HG02981 (cell line): Measurements from ENCODE around the gene CTBP1.

Source experiments
- ATAC-seq: cut with Tn5 transposase; IDR thresholded peaks from one replicate; pipeline ENCODE4 v1.9.1; 2021; ENCODE audit warnings: mild to moderate bottlenecking, moderate library complexity; ENCODE audit not compliant: unreplicated experiment

CTBP1 gene

DNA sequence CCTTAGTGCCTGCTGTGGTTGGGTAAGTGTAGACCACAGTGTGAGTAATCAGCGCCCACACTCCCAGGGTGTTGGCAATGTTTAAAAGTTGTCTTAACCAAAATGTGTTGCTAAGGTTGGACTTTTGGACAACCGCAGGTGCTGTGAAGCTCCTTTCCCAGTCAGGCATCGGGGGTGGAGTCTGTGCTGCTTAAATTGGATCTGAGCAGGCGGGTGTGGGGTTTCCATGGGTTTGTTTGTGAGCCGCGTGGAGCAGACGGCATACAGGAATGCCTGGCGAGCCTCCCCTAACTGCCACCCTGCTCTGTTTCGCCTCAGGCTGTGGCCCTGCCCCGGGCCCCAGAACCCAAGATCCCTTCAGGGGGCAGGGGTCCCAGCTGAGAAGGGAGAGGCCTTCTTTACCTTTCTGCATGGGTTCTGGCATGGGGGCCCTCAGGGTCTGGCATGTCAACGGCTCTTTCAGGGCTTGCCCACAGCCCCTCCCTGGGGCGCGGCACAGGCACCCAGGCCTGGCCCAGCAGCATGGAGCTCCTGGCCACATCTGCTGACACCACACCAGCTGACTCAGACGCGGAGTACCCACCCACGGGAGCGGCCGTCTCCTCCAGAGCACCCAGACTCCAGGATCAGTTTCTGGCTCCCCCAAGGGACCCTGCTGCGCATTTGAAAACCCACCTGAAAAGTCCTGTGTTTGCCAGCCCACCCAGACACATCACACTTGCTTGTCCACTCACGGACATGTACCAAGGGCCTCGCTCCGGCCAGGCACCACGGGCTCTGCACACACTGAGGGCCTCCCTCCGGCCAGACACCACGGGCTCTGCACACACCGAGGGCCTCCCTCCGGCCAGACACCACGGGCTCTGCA is 71.4 kb downstream of the CTBP1 start:
- no peak for ATAC-seq

DNA sequence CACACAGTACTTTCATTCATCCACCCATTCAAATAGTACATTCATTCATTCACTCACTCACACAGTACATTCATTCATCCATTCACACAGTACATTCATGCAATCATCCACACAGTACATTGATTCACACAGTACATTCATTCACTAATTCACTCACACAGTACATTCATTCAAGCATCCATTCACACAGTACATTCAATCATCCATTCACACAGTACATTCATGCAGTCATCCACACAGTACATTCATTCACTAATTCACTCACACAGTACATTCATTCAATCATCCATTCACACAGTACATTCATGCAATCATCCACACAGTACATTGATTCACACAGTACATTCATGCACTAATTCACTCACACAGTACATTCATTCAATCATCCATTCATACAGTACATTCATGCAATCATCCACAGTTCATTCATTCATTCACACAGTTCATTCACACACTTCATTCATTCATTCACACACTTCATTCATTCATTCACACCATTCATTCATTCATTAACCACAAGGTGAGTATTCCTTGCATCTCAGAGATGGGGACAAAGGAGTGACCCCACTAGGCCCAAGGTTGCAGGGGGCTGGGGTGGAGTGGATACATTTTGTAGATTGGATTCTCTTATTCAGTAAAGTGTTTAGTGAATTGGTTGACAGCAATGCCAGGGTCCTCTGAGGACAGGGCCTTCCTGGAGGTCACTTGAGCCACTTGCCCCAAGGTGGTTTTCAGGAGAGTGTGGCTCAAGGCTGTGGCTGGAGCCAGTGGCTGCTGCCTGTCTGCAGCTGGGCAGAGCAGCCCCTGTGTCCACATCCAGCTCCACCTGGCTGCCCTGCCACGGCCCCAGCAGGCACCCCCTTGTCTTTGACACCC is 72.3 kb downstream of the CTBP1 start:
- no peak for ATAC-seq

GRCh38 chr4:1175635-1176229 is 73.2 kb downstream of the CTBP1 start:
- no peak for ATAC-seq

DNA sequence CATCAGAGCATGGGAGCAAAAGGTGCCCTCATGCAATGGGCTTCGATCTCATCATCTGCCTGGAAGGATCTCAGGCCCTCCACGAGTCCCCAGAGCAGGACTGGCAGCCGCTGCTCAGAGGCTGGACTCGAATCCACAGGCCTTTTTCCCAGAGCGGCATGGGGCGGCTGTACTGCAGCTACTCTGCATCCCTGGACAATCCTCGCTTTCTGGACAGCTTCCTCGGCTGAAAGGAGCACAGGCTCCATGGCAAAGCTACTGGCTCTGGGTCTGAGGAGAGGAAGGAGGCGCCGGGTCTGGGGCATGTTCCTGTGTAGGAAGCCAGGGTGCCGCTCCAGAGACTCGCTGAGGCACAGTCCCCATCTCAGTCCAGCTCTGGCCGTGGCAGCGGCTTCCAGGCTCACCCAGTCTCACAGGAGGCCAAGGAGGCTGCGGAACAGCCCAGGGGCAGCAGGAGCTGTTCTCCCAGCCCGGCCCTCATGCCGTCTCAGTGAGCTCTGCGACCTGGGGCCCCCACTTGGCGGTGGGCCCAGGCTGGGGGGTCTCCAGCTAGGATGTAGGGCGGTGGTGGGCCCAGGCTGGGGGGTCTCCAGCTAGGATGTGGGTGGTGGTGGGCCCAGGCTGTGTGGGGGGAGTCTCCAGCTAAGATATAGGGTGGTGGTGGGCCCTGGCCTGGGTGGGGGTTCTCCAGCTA is 73.8 kb downstream of the CTBP1 start:
- ATAC-seq = no peak

GRCh38 chr4:1172971-1173757 is 75.8 kb downstream of the CTBP1 start:
- ATAC-seq = no peak

DNA sequence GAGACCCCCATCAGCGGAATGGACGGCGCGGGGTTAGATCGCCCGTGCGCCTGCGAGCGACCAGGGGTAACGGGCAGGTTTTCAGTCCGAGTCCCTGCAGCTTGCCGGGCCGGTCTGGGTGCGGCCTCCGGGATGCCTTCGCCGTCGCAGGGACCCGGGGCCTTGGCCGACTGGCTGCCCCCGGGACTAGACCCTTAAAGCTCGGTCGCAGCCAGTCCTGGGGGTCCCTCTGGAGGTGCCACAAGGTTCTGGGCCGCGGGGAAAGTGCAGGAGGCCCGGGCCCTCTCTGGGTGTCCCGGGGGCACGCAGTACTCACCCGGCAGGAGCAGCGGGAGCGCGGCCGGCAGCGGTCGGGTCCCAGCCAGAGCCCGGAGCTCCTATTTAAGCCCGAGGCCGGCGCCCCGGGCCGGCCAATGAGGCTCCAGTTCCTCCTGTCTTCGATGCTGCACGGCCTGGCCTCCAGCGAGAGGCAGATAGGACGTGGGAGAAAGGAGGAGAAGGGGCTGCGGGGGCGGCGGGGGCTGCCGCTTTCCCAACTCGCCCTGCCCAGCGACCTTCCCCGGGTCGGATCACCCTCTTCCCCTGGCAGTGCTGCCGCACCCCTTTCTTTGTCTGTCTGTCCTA is 76.6 kb downstream of the CTBP1 start, which contains the start of gene SPON2:
Gene SPON2 (minus strand): TSS at position 356 of the 624 bp plus-strand sequence.
- ATAC-seq = no peak

- ATAC-seq = no peak
These were observed 77.4 kb downstream of the CTBP1 start for GRCh38 chr4:1171311-1172227.

- ATAC-seq = no peak
These were observed 78.0 kb downstream of the CTBP1 start for GRCh38 chr4:1170976-1171310.

DNA sequence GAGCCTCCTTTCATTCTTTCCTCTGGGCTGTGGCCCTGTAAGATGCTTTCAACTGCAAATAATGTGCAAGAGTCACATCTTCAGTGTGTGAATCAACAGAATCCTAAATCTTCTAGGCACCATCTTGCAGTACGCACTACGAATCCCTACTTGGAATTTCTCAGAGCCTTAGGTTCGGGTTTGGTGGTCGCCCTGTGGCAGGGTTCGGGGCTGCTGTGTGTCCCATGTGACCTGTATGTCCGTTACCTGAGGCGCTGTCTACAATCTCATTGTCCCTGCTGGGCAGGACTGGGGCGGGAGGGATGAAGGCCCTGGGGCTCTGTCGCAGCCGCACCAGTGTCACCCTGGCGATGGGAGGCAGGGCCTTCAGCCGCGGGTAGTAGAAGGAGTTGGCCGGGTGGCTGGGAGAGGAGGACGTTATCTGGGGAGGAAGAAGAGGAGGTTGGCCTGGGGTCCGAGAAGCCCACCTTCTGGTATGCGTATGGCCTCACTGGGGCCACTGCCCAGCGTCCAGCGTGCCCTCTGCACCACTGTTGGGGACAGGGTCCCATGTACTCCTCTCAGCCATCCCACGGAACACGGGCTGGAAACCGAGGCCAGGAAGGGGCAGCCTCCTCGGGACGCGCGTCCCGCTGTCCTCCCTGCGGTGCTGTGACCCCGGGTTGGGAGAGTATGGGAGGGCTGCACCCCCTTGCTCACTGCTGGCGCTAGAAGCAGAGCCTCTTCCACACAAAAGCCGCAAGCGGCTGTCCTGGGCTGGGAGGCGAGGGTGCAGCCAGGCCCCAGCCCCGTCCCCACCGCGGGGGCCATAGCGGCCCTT is 78.6 kb downstream of the CTBP1 start:
- ATAC-seq = no peak

DNA sequence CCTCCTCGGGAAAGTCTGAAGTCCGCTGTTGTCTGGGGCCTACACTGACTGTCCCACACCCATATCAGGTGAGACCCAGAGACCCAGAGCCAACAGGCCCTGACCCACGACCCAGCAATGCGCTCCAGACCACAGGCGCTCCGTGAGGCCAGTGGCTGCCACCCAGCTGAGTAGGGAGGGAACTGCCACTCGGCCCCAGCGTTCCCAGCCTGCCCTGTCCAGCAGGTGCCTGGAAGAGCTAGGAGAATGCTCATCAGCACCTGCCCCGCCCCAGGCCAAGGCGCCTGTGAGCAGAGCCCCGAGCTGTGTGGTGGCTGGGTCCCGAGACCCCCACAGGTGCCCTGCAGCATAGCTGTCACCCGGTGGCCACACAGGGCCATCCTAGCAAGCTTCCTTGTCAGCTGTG is 79.2 kb downstream of the CTBP1 start:
- no peak for ATAC-seq

DNA sequence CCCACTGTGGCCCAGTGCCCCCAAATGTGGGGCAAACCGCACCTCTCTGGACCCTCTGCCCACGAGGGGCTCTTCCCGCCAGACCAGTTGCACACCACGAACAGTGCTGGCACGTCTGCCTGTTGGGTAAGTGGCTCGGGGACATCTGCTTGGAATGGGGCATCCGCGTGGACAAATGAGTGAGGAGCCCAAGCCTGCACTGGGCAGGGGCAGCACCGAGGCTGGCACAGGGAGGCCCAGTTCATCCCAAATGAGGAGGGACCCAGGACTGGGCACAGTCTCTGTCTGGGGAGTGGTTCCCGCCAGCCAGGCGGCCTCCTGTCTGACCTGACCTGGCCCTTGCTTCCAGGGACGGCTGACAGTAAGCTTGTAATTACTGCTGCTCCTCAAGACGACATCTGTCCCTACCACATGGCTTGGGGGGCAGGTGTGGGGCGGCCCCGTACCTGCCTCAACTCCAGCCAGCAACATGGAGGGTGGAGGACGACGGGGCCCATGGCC is 79.7 kb downstream of the CTBP1 start:
- no peak for ATAC-seq

- ATAC-seq = no peak
These were observed 80.5 kb downstream of the CTBP1 start for GRCh38 chr4:1168191-1169101.

GRCh38 chr4:1167244-1167949 is 81.5 kb downstream of the CTBP1 start:
- ATAC-seq = peak; percentile 83

DNA sequence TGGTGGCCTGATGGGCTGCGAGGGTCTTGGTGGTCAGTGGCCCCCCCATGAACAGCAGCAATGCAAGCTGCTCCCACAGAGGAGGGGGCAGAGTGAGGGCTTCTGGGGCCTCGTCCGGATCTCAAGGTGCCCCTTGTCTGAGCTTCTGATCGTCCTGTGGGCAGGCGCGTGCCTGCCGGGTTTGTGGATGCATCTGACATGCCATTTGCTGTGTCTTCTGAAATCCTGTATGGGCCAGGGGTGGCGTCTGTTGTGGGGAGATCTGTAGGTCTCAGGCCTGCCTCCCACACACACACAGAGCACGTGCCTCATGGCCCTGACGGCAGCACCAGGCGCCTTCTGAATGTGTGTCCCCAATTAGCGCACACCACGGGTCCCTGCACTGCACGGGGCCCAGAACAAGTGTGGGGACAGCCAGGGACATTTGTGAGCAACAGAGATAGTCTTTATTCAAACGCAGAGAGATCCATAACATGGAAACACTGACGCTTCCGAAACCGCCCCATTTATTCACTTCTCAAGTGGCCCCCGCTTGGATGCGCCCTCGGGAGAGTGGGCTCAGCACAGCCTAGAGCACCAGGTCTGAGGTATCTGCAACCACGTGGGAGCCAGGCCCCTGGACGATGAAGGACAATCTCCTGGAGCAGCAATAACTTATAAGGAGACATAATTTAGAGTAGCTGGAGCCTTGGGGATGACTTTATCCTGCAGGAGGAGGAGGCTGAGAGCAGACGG is 82.3 kb downstream of the CTBP1 start:
- ATAC-seq = no peak

DNA sequence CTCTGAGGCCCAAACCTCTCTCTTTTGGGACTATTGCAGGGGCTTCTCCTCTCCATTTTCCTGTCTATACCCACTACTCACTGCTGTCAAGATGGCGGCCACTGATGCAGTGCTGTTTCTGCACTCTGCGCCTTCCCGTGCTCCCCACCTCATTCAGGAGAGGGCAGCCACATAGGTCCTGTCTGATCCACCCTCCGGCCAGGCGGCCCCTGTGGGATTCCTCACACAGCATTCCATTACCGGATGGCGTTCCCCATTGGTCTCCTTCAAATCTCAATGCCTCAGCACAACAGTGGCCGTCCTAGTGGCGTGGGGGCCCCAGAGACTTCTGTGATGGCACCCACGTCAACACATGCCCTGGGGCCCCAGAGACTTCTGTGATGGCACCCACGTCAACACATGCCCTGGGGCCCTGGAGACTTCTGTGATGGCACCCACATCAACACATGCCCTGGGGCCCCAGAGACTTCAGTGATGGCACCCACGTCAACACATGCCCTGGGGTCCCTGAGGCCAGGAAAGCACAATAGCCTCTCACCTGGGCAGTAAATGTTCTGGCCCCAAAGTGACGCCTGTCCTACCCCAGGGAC is 83.9 kb downstream of the CTBP1 start:
- ATAC-seq = no peak
